CD14-positive monocyte (primary cell): ENCODE results near the gene STX12. TPM values are rescaled to one million over a fixed set of nuclear protein-coding genes. Genes with fewer than 3 reads are reported as not detected.

ENCODE experiments used
- DNase-seq, 3 donors: peaks; one replicate each; pipeline ENCODE4 v3.0.0-alpha.2; 2011 to 2022
- H2AFZ ChIP-seq: 2 replicates; pipeline ENCODE4 v1.6.0; 2012; ENCODE audit warnings: mild to moderate bottlenecking, low read depth, low read length, inconsistent platforms; ENCODE audit not compliant: insufficient read depth, poor library complexity, severe bottlenecking
- H3K27ac ChIP-seq, 2 donors: 1 replicate in 1 of 2; 2 replicates in 1 of 2; pipeline ENCODE4 v1.5.1; 2012 to 2013; ENCODE audit warnings: low read length in 2 of 2, control low read depth in 1 of 2, inconsistent platforms in 1 of 2, low read depth in 1 of 2, mild to moderate bottlenecking in 1 of 2
- H3K27me3 ChIP-seq, 2 donors: one replicate each; pipeline versions ENCODE4 v1.6.0 to v1.6.1; 2011 to 2013; ENCODE audit warnings: low read length in 2 of 2; ENCODE audit not compliant: control insufficient read depth in 2 of 2, insufficient read depth in 2 of 2
- H3K36me3 ChIP-seq, 2 donors: replicated peaks in 1 of 2; 1 replicate in 1 of 2; 2 replicates in 1 of 2; pipeline versions ENCODE4 v1.5.1 to v1.6.1; 2012 to 2013; ENCODE audit warnings: low read length in 2 of 2, control low read depth in 1 of 2, inconsistent platforms in 1 of 2, mild to moderate bottlenecking in 1 of 2; ENCODE audit not compliant: insufficient read depth in 2 of 2, control insufficient read depth in 1 of 2
- H3K4me1 ChIP-seq, 2 donors: 1 replicate in 1 of 2; 2 replicates in 1 of 2; pipeline versions ENCODE4 v1.5.1 to v1.6.1; 2012 to 2013; ENCODE audit warnings: low read length in 2 of 2, control low read depth in 1 of 2, inconsistent platforms in 1 of 2, mild to moderate bottlenecking in 1 of 2, moderate library complexity in 1 of 2; ENCODE audit not compliant: insufficient read depth in 2 of 2, control insufficient read depth in 1 of 2
- H3K4me2 ChIP-seq: replicated peaks from 2 replicates; pipeline ENCODE3; 2012; ENCODE audit warnings: low read length, moderate library complexity, mild to moderate bottlenecking; ENCODE audit not compliant: poor library complexity, severe bottlenecking; ENCODE audit errors: extremely low read depth
- H3K4me3 ChIP-seq, 3 experiments: fragments of 200-600 bp in 1 of 3; sonication (generic) in 1 of 3; replicated peaks in 1 of 3; 1 replicate in 2 of 3; 2 replicates in 1 of 3; pipeline ENCODE4 v1.5.1; 2011 to 2013; ENCODE audit warnings: low read length in 3 of 3, mild to moderate bottlenecking in 3 of 3, control low read depth in 2 of 3, low read depth in 2 of 3, inconsistent platforms in 1 of 3, moderate library complexity in 1 of 3
- H3K79me2 ChIP-seq: 2 replicates; pipeline ENCODE4 v1.6.0; 2012; ENCODE audit warnings: mild to moderate bottlenecking, control low read depth, inconsistent platforms, low read length, moderate library complexity; ENCODE audit not compliant: insufficient read depth
- H3K9ac ChIP-seq: 2 replicates; pipeline ENCODE4 v1.6.0; 2017; ENCODE audit warnings: low read length, mild to moderate bottlenecking; ENCODE audit not compliant: insufficient read depth, poor library complexity, severe bottlenecking
- H3K9me3 ChIP-seq, 2 donors: replicated peaks in 1 of 2; 1 replicate in 1 of 2; 2 replicates in 1 of 2; pipeline versions ENCODE4 v1.5.1 to v1.6.1; 2012 to 2013; ENCODE audit warnings: low read length in 2 of 2, control low read depth in 1 of 2; ENCODE audit not compliant: control insufficient read depth in 1 of 2, insufficient read depth in 1 of 2
- H4K20me1 ChIP-seq: 2 replicates; pipeline ENCODE4 v1.6.0; 2012; ENCODE audit warnings: mild to moderate bottlenecking, low read length, control low read depth, moderate library complexity; ENCODE audit not compliant: insufficient read depth
- H3K27ac Mint-ChIP-seq, 7 donors: one replicate each; pipeline ENCODE4 v1.8.0; 2020; ENCODE audit warnings: mild to moderate bottlenecking in 7 of 7, mixed read lengths in 7 of 7, moderate library complexity in 6 of 7, inconsistent platforms in 2 of 7
- H3K27me3 Mint-ChIP-seq, 3 donors: one replicate each; pipeline ENCODE4 v1.8.0; 2021 to 2022; ENCODE audit warnings: low read depth in 3 of 3, mild to moderate bottlenecking in 3 of 3, mixed read lengths in 3 of 3, moderate library complexity in 3 of 3, inconsistent platforms in 1 of 3
- H3K36me3 Mint-ChIP-seq, 2 donors: one replicate each; pipeline ENCODE4 v1.8.0; 2020; ENCODE audit warnings: mixed read lengths in 2 of 2, inconsistent platforms in 1 of 2, mild to moderate bottlenecking in 1 of 2
- H3K4me1 Mint-ChIP-seq: one replicate; pipeline ENCODE4 v1.8.0; 2020; ENCODE audit warnings: mild to moderate bottlenecking, mixed read lengths
- H3K4me3 Mint-ChIP-seq, 2 donors: one replicate each; pipeline ENCODE4 v1.8.0; 2020; ENCODE audit warnings: mild to moderate bottlenecking in 2 of 2, mixed read lengths in 2 of 2, moderate library complexity in 1 of 2
- H3K9me3 Mint-ChIP-seq, 7 donors: one replicate each; pipeline ENCODE4 v1.8.0; 2020 to 2022; ENCODE audit warnings: mixed read lengths in 7 of 7, mild to moderate bottlenecking in 6 of 7, moderate library complexity in 6 of 7, inconsistent platforms in 2 of 7
- WGBS: methylation state at CpG from one replicate; pipeline ENCODE4 v1.1.5; 2013; ENCODE audit warnings: missing lambda C conversion rate; ENCODE audit not compliant: insufficient coverage; 5-methylcytosine and 5-hydroxymethylcytosine counted together
- intact Hi-C, 2 donors: fragments of 100-400 bp; cut with micrococcal nuclease; formaldehyde crosslinking; loops; one replicate each; pipeline versions ENCODE4 v1.15.0 to v1.15.1; 2023
- polyA plus RNA-seq, 3 donors: library from polyadenylated mRNA; depleted of rRNA in 1 of 3; unstranded in 2 of 3; stranded (reverse) in 1 of 3; fragments of 300-500 nt in 2 of 3; fragments of >200 nt in 1 of 3; fragmentation: Illumina TruSeq in 2 of 3; gene quantifications; 1 replicate in 2 of 3; 2 replicates in 1 of 3; pipeline ENCODE4 v1.2.3, GENCODE V29; 2012 to 2021
- small RNA-seq: library from RNA; depleted of rRNA; stranded (forward); fragments of <200 nt; gene quantifications from one replicate; pipeline ENCODE3, GENCODE V24; 2012; ENCODE audit warnings: low read depth; ENCODE audit not compliant: insufficient read length
- TF ChIP-seq, protein P1 (sequence below): fragments of 200-600 bp; IDR thresholded peaks from one replicate; pipeline ENCODE4 v1.8.0; 2022; ENCODE audit warnings: antibody characterized with exemption, mild to moderate bottlenecking

The STX12 gene
- polyA plus RNA-seq, 3 donors = 29.4 to 49.4 (median 36.2) TPM

DNA sequence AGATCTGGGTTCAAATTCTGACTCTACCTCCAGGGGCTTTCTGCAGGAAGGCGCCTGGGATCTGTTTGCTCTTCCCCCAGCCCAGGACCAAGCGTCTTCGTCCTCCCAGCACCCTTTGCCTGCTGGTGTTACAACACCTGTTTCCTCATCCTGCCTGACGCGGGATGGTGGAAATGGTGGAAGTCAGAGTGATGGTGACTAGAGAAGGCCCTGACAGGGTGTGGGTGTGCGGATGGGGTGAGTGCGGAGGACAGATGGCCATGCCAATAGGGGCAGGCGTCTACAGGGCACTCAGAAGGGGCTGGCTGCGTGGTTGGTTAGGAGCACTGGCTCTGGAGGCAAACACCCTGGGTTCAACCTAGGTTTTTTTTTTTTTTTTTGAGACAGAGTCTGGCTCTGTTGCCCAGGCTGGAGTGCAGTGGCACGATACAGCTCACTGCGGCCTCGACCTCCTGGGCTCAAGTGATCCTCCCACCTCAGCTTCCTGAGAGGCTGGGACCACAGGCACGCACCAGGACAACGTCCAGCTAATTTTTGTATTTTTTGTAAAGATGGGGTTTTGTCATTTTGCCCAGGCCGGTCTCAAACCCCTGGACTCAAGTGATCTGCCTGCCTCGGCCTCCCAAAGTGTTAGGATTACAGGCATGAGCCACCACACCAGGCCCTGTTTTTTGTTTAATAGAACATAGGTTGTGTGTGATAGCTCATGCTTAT, 100.8 kb downstream of the STX12 start:
- H3K9ac ChIP-seq = peak overlapping the region; percentile 98

More for the DNA sequence above, 100.8 kb downstream of the STX12 start:
- H3K36me3 ChIP-seq = peaks cover 28 to 31% of the 10 kb centered on the region in 2 donors
- peaks cover 47% of the 10 kb centered on the region for H4K20me1 ChIP-seq
- peak overlapping the region; percentile 86 to 100 (median 90) for H3K4me3 ChIP-seq
- Mint-ChIP-seq H3K4me1 (peaks cover 61% of the 10 kb centered on the region), H3K36me3 (peaks cover 39 to 54% of the 10 kb centered on the region in 2 donors), H3K9me3 (peaks cover 0 to 4% (median 1%) of the 10 kb centered on the region in 7 donors), H3K4me3 (peak overlapping the region; percentile 99), H3K27ac (peak overlapping the region; percentile 99), H3K27me3 (peaks cover 0 to 1% (median 0%) of the 10 kb centered on the region in 3 donors)
- TF ChIP-seq, protein P1, sequence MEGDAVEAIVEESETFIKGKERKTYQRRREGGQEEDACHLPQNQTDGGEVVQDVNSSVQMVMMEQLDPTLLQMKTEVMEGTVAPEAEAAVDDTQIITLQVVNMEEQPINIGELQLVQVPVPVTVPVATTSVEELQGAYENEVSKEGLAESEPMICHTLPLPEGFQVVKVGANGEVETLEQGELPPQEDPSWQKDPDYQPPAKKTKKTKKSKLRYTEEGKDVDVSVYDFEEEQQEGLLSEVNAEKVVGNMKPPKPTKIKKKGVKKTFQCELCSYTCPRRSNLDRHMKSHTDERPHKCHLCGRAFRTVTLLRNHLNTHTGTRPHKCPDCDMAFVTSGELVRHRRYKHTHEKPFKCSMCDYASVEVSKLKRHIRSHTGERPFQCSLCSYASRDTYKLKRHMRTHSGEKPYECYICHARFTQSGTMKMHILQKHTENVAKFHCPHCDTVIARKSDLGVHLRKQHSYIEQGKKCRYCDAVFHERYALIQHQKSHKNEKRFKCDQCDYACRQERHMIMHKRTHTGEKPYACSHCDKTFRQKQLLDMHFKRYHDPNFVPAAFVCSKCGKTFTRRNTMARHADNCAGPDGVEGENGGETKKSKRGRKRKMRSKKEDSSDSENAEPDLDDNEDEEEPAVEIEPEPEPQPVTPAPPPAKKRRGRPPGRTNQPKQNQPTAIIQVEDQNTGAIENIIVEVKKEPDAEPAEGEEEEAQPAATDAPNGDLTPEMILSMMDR = no peak
- H3K4me1 ChIP-seq = peaks cover 80 to 88% of the 10 kb centered on the region in 2 donors
- intact Hi-C loops = loop anchor here (2.0 kb wide), 2 partner anchors 15 to 17 kb away; no protein-coding TSS in a partner anchor
- DNase-seq = peak; percentile 81 to 87 (median 87)
- H3K27ac ChIP-seq = peak overlapping the region; percentile 96 to 99
- no peaks in the 10 kb centered on the region for H3K27me3 ChIP-seq
- WGBS = 33% methylated on average over 8 of the region's 16 CpGs
- H3K9me3 ChIP-seq = no peaks in the 10 kb centered on the region
- no peak overlapping the region for H2AFZ ChIP-seq
- H3K4me2 ChIP-seq = peak overlapping the region; percentile 97
- peaks cover 84% of the 10 kb centered on the region for H3K79me2 ChIP-seq

Small RNA genes lying within 50 kb of the gene (small RNA-seq; reads per million reads assigned to genes)
- gene AL020997.2 (3.3 reads per million, percentile 29 among the genes with 10 or more reads in this experiment), gene RNU6-1245P (not detected), gene SCARNA1 (741 reads per million, percentile 99 among the genes with 10 or more reads in this experiment)

Other genes with a start within 250 kb of the STX12 start
- 1 to 10 TPM in 1 of 3 donors, under 1 TPM in 2; 0.16 to 3.3 (median 0.30) TPM for gene AHDC1, start 169.1 kb upstream of the STX12 start, polyA plus RNA-seq
- gene FGR, start 138.0 kb upstream of the STX12 start, polyA plus RNA-seq = 1,000 to 10,000 TPM in 1 of 3 donors, 100 to 1,000 TPM in 2; 371 to 1,340 (median 571) TPM
- 100 to 1,000 TPM in 2 of 3 donors, 10 to 100 TPM in 1; 69.9 to 276 (median 276) TPM for gene IFI6, start 101.0 kb upstream of the STX12 start, polyA plus RNA-seq
- gene FAM76A, start 47.3 kb upstream of the STX12 start, polyA plus RNA-seq = 10 to 100 TPM in 2 of 3 donors, 1 to 10 TPM in 1; 9.1 to 10.9 (median 10.3) TPM
- gene PPP1R8, start 57.6 kb downstream of the STX12 start, polyA plus RNA-seq = 10 to 100 TPM; 17.0 to 23.9 (median 21.4) TPM
- 100 to 1,000 TPM; 306 to 618 (median 344) TPM for gene THEMIS2, start 99.3 kb downstream of the STX12 start, polyA plus RNA-seq
- 100 to 1,000 TPM in 1 of 3 donors, 10 to 100 TPM in 2; 40.7 to 106 (median 67.3) TPM for gene RPA2, start 141.4 kb downstream of the STX12 start, polyA plus RNA-seq
- gene SMPDL3B, start 161.8 kb downstream of the STX12 start, polyA plus RNA-seq = under 1 TPM in 2 of 3 donors, not detected in 1; 0.13 to 0.21 TPM
- 10 to 100 TPM; 12.3 to 36.7 (median 25.9) TPM for gene XKR8, start 186.8 kb downstream of the STX12 start, polyA plus RNA-seq